GM18511 (cell line): ENCODE results near the gene SYCE3.

Experiments
- ATAC-seq: cut with Tn5 transposase; IDR thresholded peaks from one replicate; pipeline ENCODE4 v1.9.1; 2021; ENCODE audit warnings: mild to moderate bottlenecking, moderate library complexity; ENCODE audit not compliant: unreplicated experiment

Gene SYCE3

GRCh38 chr22:50600967-50601668 lies 38.4 kb upstream of the SYCE3 start:
- no peak for ATAC-seq

DNA sequence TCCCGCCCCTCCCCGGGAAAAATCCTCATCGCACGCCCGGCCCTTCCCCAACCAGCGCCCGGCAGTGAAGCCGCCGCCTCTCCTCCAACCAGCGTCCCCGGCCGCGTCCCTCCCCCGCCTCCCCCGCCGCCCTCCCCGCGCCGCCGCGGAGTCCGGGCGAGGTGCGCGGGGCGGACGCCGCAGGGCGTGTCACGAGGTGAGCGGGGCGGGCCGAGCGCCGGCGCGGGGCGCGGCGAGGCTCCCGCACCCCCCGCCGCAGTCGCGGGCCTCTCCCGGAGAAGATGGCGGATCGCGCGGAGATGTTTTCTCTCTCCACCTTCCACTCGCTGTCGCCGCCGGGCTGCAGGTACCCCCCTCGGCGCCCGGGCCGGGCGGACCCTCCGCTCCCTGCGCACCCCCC lies 37.8 kb upstream of the SYCE3 start, which contains the start of gene MAPK8IP2:
MAPK8IP2 (plus strand) TSS at position 256 of the 400 bp plus-strand sequence; CDS start at position 282, 26 bp downstream.
- ATAC-seq: no peak

- no peak for ATAC-seq
These were observed 37.2 kb upstream of the SYCE3 start for GRCh38 chr22:50599816-50600455.

GRCh38 chr22:50597097-50597496 lies 34.4 kb upstream of the SYCE3 start:
- no peak for ATAC-seq

DNA sequence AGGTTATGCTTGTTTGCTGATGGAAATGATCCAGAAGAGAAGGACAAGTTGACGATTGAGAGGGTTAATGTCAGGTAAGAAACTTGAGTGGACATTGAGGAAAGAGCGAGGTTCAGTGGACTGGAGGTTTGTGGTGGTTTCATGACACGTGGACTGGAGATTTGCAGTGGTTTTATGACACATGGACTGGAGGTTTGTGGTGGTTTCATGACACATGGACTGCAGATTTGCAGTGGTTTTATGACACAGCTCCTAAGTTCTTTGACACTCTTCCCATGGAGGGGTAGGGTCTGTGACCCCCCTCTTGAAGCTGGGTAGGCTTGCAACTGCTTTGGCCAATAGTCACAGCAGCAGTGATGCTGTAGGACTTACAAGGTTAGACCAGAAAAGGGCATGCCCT lies 32.5 kb upstream of the SYCE3 start:
- ATAC-seq: no peak

- ATAC-seq: no peak
These were observed 24.7 kb upstream of the SYCE3 start for GRCh38 chr22:50587407-50587806.

DNA sequence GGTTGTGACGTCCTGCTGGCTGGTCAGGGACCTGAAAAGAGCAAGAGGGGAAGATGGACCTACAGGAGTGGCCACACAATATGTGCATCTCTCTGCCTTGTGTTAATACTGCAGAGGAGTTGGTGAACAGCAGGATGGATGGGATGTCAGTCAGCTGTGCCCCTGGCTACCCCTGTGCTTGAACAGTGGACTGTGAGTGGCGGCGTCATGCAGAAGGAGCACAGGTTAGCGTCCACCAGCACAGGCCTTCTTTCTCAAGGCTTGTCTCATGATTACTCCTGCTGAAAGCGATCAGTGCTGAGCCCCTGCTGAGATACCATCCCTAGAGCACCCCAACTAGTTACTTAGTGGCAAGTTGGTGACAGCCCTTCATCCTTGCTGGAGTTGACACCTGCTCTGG lies 23.7 kb upstream of the SYCE3 start:
- ATAC-seq: no peak

DNA sequence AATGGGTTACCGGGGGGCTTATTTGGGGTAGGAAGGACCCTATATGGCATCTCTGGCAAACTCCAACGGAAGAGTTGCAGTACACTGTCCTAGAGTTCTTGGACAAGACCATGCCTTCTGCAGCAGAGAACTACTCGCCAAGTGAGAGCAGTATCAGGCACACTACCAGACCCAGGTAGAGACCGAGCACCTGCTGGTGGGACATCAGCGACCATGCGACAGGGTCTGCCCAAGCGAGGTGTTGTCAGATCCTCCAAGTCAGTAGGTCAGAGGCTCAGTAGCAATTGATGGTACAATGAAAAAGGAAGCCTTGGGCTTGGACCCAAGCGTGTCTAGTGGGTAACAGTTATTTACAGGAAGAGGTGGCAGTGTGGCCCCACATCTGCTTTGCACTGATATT lies 23.1 kb upstream of the SYCE3 start:
- no peak for ATAC-seq

- ATAC-seq: no peak
These were observed 22.5 kb upstream of the SYCE3 start for GRCh38 chr22:50585238-50585637.

- ATAC-seq: no peak
These were observed 21.7 kb upstream of the SYCE3 start for GRCh38 chr22:50584106-50585096.

DNA sequence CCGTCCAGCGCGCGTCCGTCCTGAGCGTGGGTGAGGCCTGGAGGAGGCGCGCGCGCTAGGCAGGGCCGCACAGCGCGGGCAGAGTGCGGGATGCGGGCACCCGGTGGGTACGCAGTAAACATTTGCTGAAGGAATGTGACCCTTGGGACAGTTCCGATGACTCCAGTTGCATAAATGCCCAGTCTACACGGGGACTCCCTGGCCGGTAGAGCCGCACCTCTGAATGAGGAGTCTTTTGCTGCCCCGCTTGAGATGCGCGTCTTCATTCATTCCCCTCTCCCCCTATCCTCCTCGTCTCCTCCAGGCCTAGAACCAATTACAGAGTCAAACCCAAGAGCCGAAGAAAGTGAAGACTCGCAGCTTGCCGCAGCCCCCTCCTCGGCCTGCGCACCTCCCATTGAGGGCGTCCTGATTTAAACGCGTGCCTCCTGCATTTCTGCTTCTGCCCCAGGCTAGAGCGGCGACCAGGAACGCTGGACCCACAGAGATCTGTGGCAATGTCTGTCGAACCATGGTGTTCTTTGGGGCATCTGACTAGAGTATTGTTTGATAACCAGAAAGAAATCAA lies 20.7 kb upstream of the SYCE3 start:
- peak; percentile 30 for ATAC-seq

- peak; percentile 88 for ATAC-seq
These were observed 20.0 kb upstream of the SYCE3 start, which contains the start of gene CHKB for GRCh38 chr22:50582493-50583293. CHKB (minus strand) TSS chr22:50582849; CDS start chr22:50582781, 68 bp downstream.

GRCh38 chr22:50581950-50582492 lies 19.3 kb upstream of the SYCE3 start:
- ATAC-seq: peak; percentile 34

GRCh38 chr22:50581031-50581949 lies 18.6 kb upstream of the SYCE3 start:
- ATAC-seq: no peak

- no peak for ATAC-seq
These were observed 17.0 kb upstream of the SYCE3 start for GRCh38 chr22:50579752-50580151.

DNA sequence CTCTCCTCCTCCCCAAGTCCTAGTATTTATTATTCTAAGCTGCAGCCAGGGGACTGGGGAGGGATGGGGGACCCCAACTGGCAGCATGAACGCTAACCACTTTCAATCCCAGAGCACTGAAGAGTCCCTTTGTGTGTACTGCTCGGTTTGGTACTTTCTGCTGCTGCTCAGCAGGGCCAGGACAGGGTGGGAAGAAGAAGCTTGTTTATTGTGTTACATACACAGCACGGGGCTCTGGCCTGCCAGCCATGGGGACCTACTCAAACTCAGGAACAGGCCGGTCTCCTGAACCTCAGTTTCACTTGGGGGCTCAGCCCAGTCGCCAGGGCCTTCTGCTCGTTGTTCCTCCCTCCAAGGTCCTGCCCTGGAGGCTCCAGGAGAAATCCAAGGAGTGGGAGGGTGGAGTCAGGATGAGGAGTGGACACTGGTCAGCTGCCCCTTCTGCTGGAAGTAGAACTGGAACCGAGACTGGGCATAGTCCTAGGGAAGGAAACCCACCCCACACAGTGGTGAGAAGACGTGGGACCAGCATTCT lies 16.1 kb upstream of the SYCE3 start:
- no peak for ATAC-seq

- ATAC-seq: no peak
These were observed 15.5 kb upstream of the SYCE3 start, which contains the start of gene CPT1B for GRCh38 chr22:50577987-50578775. CPT1B (minus strand) TSS chr22:50578427; CDS start chr22:50577915, 512 bp downstream.

- no peak for ATAC-seq
These were observed 14.9 kb upstream of the SYCE3 start for GRCh38 chr22:50577697-50577986.
